Motor neuron (in vitro differentiated cells): ENCODE measurements around the gene SEMA3F. TPM values are rescaled to one million over a fixed set of nuclear protein-coding genes. Genes with fewer than 3 reads are reported as not detected.
"Not testable (repeated sequence)": the region's sequence is repeated elsewhere in the genome, so short reads cannot be mapped to it uniquely, and the experiment has no call there.

ENCODE experiments used
- ATAC-seq, 8 experiments: fragments of 200-7000 bp; cut with Tn5 transposase; replicated peaks in 6 of 8; 2 replicates each; pipeline ENCODE4 v1.8.0; 2021; ENCODE audit warnings: mild to moderate bottlenecking in 8 of 8, moderate library complexity in 8 of 8
- H3K27ac ChIP-seq, 2 donors: fragments of 250-450 bp; sonication (Bioruptor Pico); 2 replicates each; pipeline ENCODE4 v1.9.0; 2021; ENCODE audit warnings: antibody characterized with exemption in 2 of 2, mild to moderate bottlenecking in 2 of 2, moderate library complexity in 1 of 2
- H3K4me1 ChIP-seq, 2 donors: fragments of 250-450 bp; sonication (Bioruptor Pico); replicated peaks in 1 of 2; 2 replicates each; pipeline ENCODE4 v1.6.1; 2021; ENCODE audit warnings: antibody characterized with exemption in 2 of 2, mild to moderate bottlenecking in 2 of 2, moderate library complexity in 1 of 2
- H3K4me3 ChIP-seq, 5 donors: fragments of 250-450 bp; sonication (Bioruptor Pico); 2 replicates each; pipeline ENCODE4 v1.9.0; 2021; ENCODE audit warnings: antibody characterized with exemption in 5 of 5, mild to moderate bottlenecking in 5 of 5, moderate library complexity in 4 of 5
- WGBS, 10 experiments: fragments of 450-650 bp; shearing (Covaris generic); methylation state at CpG; one replicate each; pipeline ENCODE4 v1.0.0; 2022; 5-methylcytosine and 5-hydroxymethylcytosine counted together
- in situ Hi-C, 9 experiments: fragments of 400-800 bp; cut with MboI; loops; one replicate each; pipeline ENCODE4 v1.15.0; 2021; ENCODE audit warnings: low sequenced_read_pairs in 9 of 9, low pct_unique_long_range_greater_than_20kb in 2 of 9; ENCODE audit not compliant: unreplicated experiment in 9 of 9
- total RNA-seq, 8 experiments: library from RNA; unstranded; fragments of 300-600 nt; gene quantifications; 2 replicates each; pipeline versions ENCODE4 v1.2.3 to v1.2.4, GENCODE V29; 2022

Gene SEMA3F
- total RNA-seq, 8 experiments from 2014 or later = 0.61 to 8.5 (median 3.1) TPM

GRCh38 chr3:50208677-50209344, 53.7 kb downstream of the SEMA3F start:
- no peak overlapping the region for H3K27ac ChIP-seq
- WGBS, 10 experiments = 28 to 100% (median 75%) methylated on average over 1 to 7 of the region's 14 CpGs; no CpG with 5 or more reads in 3 of the 10 experiments
- ATAC-seq = no peak
- no peak overlapping the region for H3K4me3 ChIP-seq
- in situ Hi-C loops = no loop called here
- peaks cover 5 to 10% of the 10 kb centered on the region in 2 donors for H3K4me1 ChIP-seq

GRCh38 chr3:50210176-50210509, 55.0 kb downstream of the SEMA3F start:
- H3K27ac ChIP-seq = no peak overlapping the region
- H3K4me1 ChIP-seq = peaks cover 0 to 4% of the 10 kb centered on the region in 2 donors
- H3K4me3 ChIP-seq = no peak overlapping the region
- ATAC-seq = no peak
- 90 to 94% methylated on average over 2 to 3 of the region's 5 CpGs; no CpG with 5 or more reads in 8 of the 10 experiments for WGBS, 10 experiments
- in situ Hi-C loops = no loop called here

- 60 to 89% (median 78%) methylated on average over 1 to 9 of the region's 13 CpGs; no CpG with 5 or more reads in 5 of the 10 experiments for WGBS, 10 experiments
- H3K4me1 ChIP-seq = peaks cover 0 to 4% of the 10 kb centered on the region in 2 donors
- ATAC-seq = no peak
Measured at GRCh38 chr3:50210510-50211367, 55.6 kb downstream of the SEMA3F start.

GRCh38 chr3:50211368-50211717, 56.2 kb downstream of the SEMA3F start:
- H3K27ac ChIP-seq, H3K4me3 ChIP-seq, in situ Hi-C loops, ATAC-seq, H3K4me1 ChIP-seq: not testable (repeated sequence)
- 82 to 94% (median 87%) methylated on average over 1 to 5 of the region's 5 CpGs; no CpG with 5 or more reads in 4 of the 10 experiments for WGBS, 10 experiments

More at GRCh38 chr3:50210510-50211367, 55.6 kb downstream of the SEMA3F start:
- no peak overlapping the region for H3K4me3 ChIP-seq
- no peak overlapping the region for H3K27ac ChIP-seq
- in situ Hi-C loops = no loop called here

GRCh38 chr3:50211930-50212329, 56.8 kb downstream of the SEMA3F start:
- in situ Hi-C loops = no loop called here

GRCh38 chr3:50212502-50212901, 57.4 kb downstream of the SEMA3F start:
- in situ Hi-C loops = no loop called here
- Histone ChIP-seq H3K4me3 (no peak overlapping the region), H3K27ac (no peak overlapping the region), H3K4me1 (peaks cover 0 to 4% of the 10 kb centered on the region in 2 donors)
- 20 to 92% methylated on average over 2 of the region's 4 CpGs; no CpG with 5 or more reads in 8 of the 10 experiments for whole genome bisulfite sequencing, 10 experiments
- ATAC-seq = peak in 3 of 8 experiments; percentile 6 to 39 (median 39)

More at GRCh38 chr3:50211930-50212329, 56.8 kb downstream of the SEMA3F start:
- no peak overlapping the region for H3K4me3 ChIP-seq
- peak in 2 of 8 experiments; percentile 15 to 32 for ATAC-seq
- H3K27ac ChIP-seq = no peak overlapping the region
- peaks cover 0 to 4% of the 10 kb centered on the region in 2 donors for H3K4me1 ChIP-seq
- WGBS, 10 experiments = 40 to 75% (median 67%) methylated on average over 1 to 2 of the region's 2 CpGs; no CpG with 5 or more reads in 7 of the 10 experiments

GRCh38 chr3:50212971-50213370, 57.8 kb downstream of the SEMA3F start:
- in situ Hi-C loops = no loop called here
- no peak for ATAC-seq
- H3K4me1 ChIP-seq = peaks cover 0 to 4% of the 10 kb centered on the region in 2 donors
- no peak overlapping the region for H3K27ac ChIP-seq
- no peak overlapping the region for H3K4me3 ChIP-seq
- WGBS, 10 experiments = 83% methylated on average over 1 to 2 of the region's 3 CpGs; no CpG with 5 or more reads in 8 of the 10 experiments

GRCh38 chr3:50213373-50213772, 58.2 kb downstream of the SEMA3F start:
- H3K4me1 ChIP-seq = peaks cover 0 to 4% of the 10 kb centered on the region in 2 donors
- peak in 3 of 8 experiments; percentile 18 to 45 (median 20) for ATAC-seq
- in situ Hi-C loops = no loop called here
- no peak overlapping the region for H3K27ac ChIP-seq
- H3K4me3 ChIP-seq = no peak overlapping the region
- 80 to 91% (median 80%) methylated on average over 1 to 7 of the region's 12 CpGs; no CpG with 5 or more reads in 7 of the 10 experiments for WGBS, 10 experiments

GRCh38 chr3:50214824-50215223, 59.7 kb downstream of the SEMA3F start:
- Histone ChIP-seq H3K4me3 (no peak overlapping the region), H3K27ac (no peak overlapping the region), H3K4me1 (peaks cover 0 to 4% of the 10 kb centered on the region in 2 donors)
- in situ Hi-C loops = no loop called here
- WGBS, 10 experiments = 41 to 92% (median 70%) methylated on average over 1 to 3 of the region's 10 CpGs; no CpG with 5 or more reads in 6 of the 10 experiments
- no peak for ATAC-seq

- ATAC-seq = no peak
- no peak overlapping the region for H3K4me3 ChIP-seq
- peaks cover 0 to 8% of the 10 kb centered on the region in 2 donors for H3K4me1 ChIP-seq
- H3K27ac ChIP-seq = no peak overlapping the region
- in situ Hi-C loops = no loop called here
- WGBS, 10 experiments = 60 to 100% (median 78%) methylated on average over 1 to 4 of the region's 9 CpGs; no CpG with 5 or more reads in 6 of the 10 experiments
Measured at GRCh38 chr3:50215529-50215928, 60.4 kb downstream of the SEMA3F start.

- in situ Hi-C loops = no loop called here
- Histone ChIP-seq H3K27ac (no peak overlapping the region), H3K4me3 (no peak overlapping the region), H3K4me1 (peaks cover 3 to 20% of the 10 kb centered on the region in 2 donors)
- 23 to 35% (median 27%) methylated on average over 3 to 5 of the region's 10 CpGs; no CpG with 5 or more reads in 7 of the 10 experiments for WGBS, 10 experiments
- no peak for ATAC-seq
Measured at GRCh38 chr3:50217681-50218080, 62.6 kb downstream of the SEMA3F start.

GRCh38 chr3:50218448-50218847, 63.3 kb downstream of the SEMA3F start:
- ATAC-seq = no peak
- in situ Hi-C loops = no loop called here
- Histone ChIP-seq H3K4me1 (peaks cover 3 to 20% of the 10 kb centered on the region in 2 donors), H3K27ac (no peak overlapping the region), H3K4me3 (no peak overlapping the region)
- WGBS, 10 experiments = 40 to 100% (median 90%) methylated on average over 1 to 7 of the region's 17 CpGs; no CpG with 5 or more reads in 6 of the 10 experiments

GRCh38 chr3:50219285-50219684, 64.2 kb downstream of the SEMA3F start:
- in situ Hi-C loops = no loop called here
- no peak for ATAC-seq
- Histone ChIP-seq H3K27ac (no peak overlapping the region), H3K4me1 (peaks cover 3 to 20% of the 10 kb centered on the region in 2 donors), H3K4me3 (no peak overlapping the region)
- WGBS, 10 experiments = 40 to 90% (median 83%) methylated on average over 1 to 5 of the region's 5 CpGs; no CpG with 5 or more reads in 2 of the 10 experiments
